Stomach (tissue), 19 donors: ENCODE results near the gene CDRT4. TPM values are rescaled to one million over a fixed set of nuclear protein-coding genes. Genes with fewer than 3 reads are reported as not detected.
A peak's percentile ranks its signal among the peaks of the same experiment; 100 is the strongest.

ENCODE experiments used
- DNase-seq, 2 donors: peaks; one replicate each; pipeline versions ENCODE4 v3.0.0 to v3.0.0-alpha.2; 2013 to 2019
- H3K27ac ChIP-seq, 5 donors: fragments of 200-600 bp in 4 of 5; sonication (generic) in 4 of 5; one replicate each; pipeline ENCODE4 v1.5.1; 2013 to 2019; ENCODE audit warnings: mild to moderate bottlenecking in 1 of 5, moderate library complexity in 1 of 5
- H3K27me3 ChIP-seq, 3 donors: fragments of 200-600 bp; sonication (generic); one replicate each; pipeline ENCODE4 v1.5.1; 2017 to 2019; ENCODE audit warnings: mixed run types in 1 of 3
- H3K36me3 ChIP-seq, 4 donors: fragments of 200-600 bp; sonication (generic); 1 replicate in 3 of 4; 2 replicates in 1 of 4; pipeline ENCODE4 v1.5.1; 2016 to 2019
- H3K4me1 ChIP-seq, 4 donors: fragments of 200-600 bp; sonication (generic); one replicate each; pipeline ENCODE4 v1.5.1; 2016 to 2019
- H3K4me3 ChIP-seq, 4 donors: fragments of 200-600 bp; sonication (generic) in 3 of 4; one replicate each; pipeline ENCODE4 v1.5.1; 2016 to 2019; ENCODE audit warnings: mild to moderate bottlenecking in 1 of 4
- H3K9me3 ChIP-seq, 4 donors: fragments of 200-600 bp; sonication (generic); one replicate each; pipeline ENCODE4 v1.5.1; 2016 to 2019
- EP300 ChIP-seq: sonication (generic); formaldehyde crosslinking; IDR thresholded peaks from one replicate; pipeline ENCODE4 v1.6.1; 2017; ENCODE audit warnings: antibody characterized with exemption
- POLR2A ChIP-seq, 4 donors: fragments of 450-650 bp; IDR thresholded peaks; one replicate each; pipeline ENCODE4 v1.6.1; 2016; ENCODE audit warnings: antibody characterized with exemption in 4 of 4, control low read depth in 2 of 4, mild to moderate bottlenecking in 1 of 4, moderate library complexity in 1 of 4
- POLR2AphosphoS5 ChIP-seq, 3 donors: sonication (generic); formaldehyde crosslinking; IDR thresholded peaks; one replicate each; pipeline ENCODE4 v1.6.1; 2016; ENCODE audit warnings: antibody characterized with exemption in 3 of 3
- WGBS, 5 donors: extraction: QIAGEN DNeasy Blood & Tissue Kit in 3 of 5; methylation state at CpG; one replicate each; pipeline versions ENCODE4 v1.1.5 to v1.1.7; 2013 to 2018; 5-methylcytosine and 5-hydroxymethylcytosine counted together
- intact Hi-C: fragments of 100-400 bp; cut with DNase I; formaldehyde crosslinking; loops from one replicate; pipeline ENCODE4 v1.15.1; 2023; ENCODE audit warnings: low total_unique reads
- long read RNA-seq, 10 donors: transcript quantifications; one replicate each; lab custom pipeline, GENCODE V29; 2026
- polyA plus RNA-seq, 3 donors: library from polyadenylated mRNA; stranded (reverse); fragments of 200-250 nt; gene quantifications; one replicate each; pipeline ENCODE4 v1.2.3, GENCODE V29; 2013
- total RNA-seq, 5 donors: library from RNA; depleted of rRNA; stranded (reverse); fragments of >200 nt; gene quantifications; one replicate each; pipeline versions ENCODE4 v1.1.0 to v1.2.3, GENCODE V29; 2014 to 2016
- TF ChIP-seq, protein P1 (sequence below), 7 experiments: fragments of 450-650 bp in 4 of 7; fragments of 200-600 bp in 3 of 7; sonication (generic) in 3 of 7; IDR thresholded peaks; one replicate each; pipeline ENCODE4 v1.5.1; 2016 to 2019; ENCODE audit warnings: antibody characterized with exemption in 7 of 7, control low read depth in 2 of 7, mild to moderate bottlenecking in 1 of 7
- donor health status: healthy with polysubstance abuse.
- donor health status: Bipolar disorder and iron deficiency.
- donor health status: healthy.

CDRT4 gene
- 10 to 100 TPM in 1 of 5 donors, 1 to 10 TPM in 2, not detected in 2; 4.5 to 12.5 (median 4.9) TPM for total RNA-seq
- polyA plus RNA-seq = 10 to 100 TPM in 1 of 3 donors, 1 to 10 TPM in 2; 1.5 to 12.8 (median 2.4) TPM
- long read RNA-seq, donor 1 = 0 reads
- long read RNA-seq, donor 2, partial matches to known transcripts = 0 of 2 reads
- long read RNA-seq, donor 2, other reads (novel, unspliced or antisense) = 0 of 2 reads
- long read RNA-seq, donor 3, partial matches to known transcripts = 0 of 1 reads
- long read RNA-seq, donor 3, other reads (novel, unspliced or antisense) = 0 of 1 reads
- long read RNA-seq, donor 4 = 0 reads
- long read RNA-seq, donor 5 = 0 reads
- long read RNA-seq, donor 6, partial matches to known transcripts = 0 of 4 reads
- long read RNA-seq, donor 6, other reads (novel, unspliced or antisense) = 0 of 4 reads
- long read RNA-seq, donor 7 = 0 reads
- long read RNA-seq, donor 8, partial matches to known transcripts = 0 of 1 reads
- long read RNA-seq, donor 8, other reads (novel, unspliced or antisense) = 0 of 1 reads
- long read RNA-seq, donor 9 = 0 reads
- long read RNA-seq, donor 10, partial matches to known transcripts = 0 of 1 reads
- long read RNA-seq, donor 10, other reads (novel, unspliced or antisense) = 0 of 1 reads

DNA sequence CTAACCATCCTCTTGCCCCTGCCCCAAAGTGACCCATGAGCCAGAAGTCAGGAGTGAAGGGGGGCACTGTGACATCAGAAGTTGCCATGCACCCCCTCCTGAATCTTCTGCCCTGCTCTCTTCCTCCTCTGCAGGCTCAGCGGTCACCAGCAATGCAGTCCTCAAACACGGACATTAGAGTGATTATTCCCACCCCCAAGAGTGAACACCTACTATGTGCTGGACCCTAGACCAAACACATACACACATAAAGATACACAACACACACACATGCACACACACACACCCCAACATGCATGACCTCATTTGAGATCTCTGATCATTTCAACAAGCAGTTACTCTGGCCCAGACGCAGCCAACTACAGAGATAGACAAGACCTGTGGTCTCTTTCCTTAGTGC lies at the start of gene CDRT4:
Gene CDRT4 (minus strand): TSS at position 30 of the 400 bp plus-strand sequence. CDS start 27,383 bp downstream, outside the sequence.
- Histone ChIP-seq H3K4me3 (no peak within 1 kb of the TSS), H3K27ac (no peak within 1 kb of the TSS), H3K36me3 (no peaks in the 10 kb centered on the region), H3K9me3 (no peaks in the 10 kb centered on the region), H3K4me1 (peaks cover 16 to 22% (median 19%) of the 10 kb centered on the region in 4 donors), H3K27me3 (no peaks in the 10 kb centered on the region)
- intact Hi-C loops = no loop called here
- DNase-seq = no peak
- no peak for TF ChIP-seq EP300
- WGBS, 5 donors = 58 to 98% (median 94%) methylated on average over 3 of the region's 3 CpGs

DNA sequence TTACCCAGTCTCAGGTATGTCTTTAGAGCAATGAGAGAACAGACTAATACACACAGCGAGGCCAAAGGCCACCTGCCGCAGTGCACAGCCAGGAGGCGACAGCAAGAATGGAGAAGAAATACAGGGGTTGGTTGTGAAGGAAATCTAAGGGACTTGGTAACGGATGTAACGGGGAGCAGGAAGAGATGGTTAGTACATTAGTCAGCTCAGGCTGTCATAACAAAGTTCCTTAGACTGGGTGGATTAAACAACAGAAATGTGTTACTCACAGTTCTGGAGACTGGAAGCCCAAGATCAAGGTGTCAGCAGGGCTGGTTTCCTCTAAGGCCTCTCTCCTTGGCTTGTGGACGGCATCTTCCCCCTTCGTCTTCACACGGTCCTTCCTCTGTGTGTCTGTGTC lies 48.7 kb upstream of the CDRT4 start:
- TF ChIP-seq, protein P1, sequence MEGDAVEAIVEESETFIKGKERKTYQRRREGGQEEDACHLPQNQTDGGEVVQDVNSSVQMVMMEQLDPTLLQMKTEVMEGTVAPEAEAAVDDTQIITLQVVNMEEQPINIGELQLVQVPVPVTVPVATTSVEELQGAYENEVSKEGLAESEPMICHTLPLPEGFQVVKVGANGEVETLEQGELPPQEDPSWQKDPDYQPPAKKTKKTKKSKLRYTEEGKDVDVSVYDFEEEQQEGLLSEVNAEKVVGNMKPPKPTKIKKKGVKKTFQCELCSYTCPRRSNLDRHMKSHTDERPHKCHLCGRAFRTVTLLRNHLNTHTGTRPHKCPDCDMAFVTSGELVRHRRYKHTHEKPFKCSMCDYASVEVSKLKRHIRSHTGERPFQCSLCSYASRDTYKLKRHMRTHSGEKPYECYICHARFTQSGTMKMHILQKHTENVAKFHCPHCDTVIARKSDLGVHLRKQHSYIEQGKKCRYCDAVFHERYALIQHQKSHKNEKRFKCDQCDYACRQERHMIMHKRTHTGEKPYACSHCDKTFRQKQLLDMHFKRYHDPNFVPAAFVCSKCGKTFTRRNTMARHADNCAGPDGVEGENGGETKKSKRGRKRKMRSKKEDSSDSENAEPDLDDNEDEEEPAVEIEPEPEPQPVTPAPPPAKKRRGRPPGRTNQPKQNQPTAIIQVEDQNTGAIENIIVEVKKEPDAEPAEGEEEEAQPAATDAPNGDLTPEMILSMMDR (IDR thresholded peaks at IDR 0.05) = no peak
- TF ChIP-seq EP300 (no peak), POLR2AphosphoS5 (IDR thresholded peaks at IDR 0.05) (no peak), POLR2A (IDR thresholded peaks at IDR 0.05) (no peak)
- WGBS, 5 donors = 92 to 96% (median 95%) methylated on average over 8 of the region's 8 CpGs
- H3K27me3 ChIP-seq = no peaks in the 10 kb centered on the region
- DNase-seq = no peak
- H3K27ac ChIP-seq = no peak overlapping the region
- peaks cover 4 to 30% (median 24%) of the 10 kb centered on the region in 4 donors for H3K36me3 ChIP-seq
- no peak overlapping the region for H3K4me3 ChIP-seq
- no peaks in the 10 kb centered on the region for H3K9me3 ChIP-seq
- H3K4me1 ChIP-seq = peaks cover 0 to 27% (median 15%) of the 10 kb centered on the region in 4 donors
- intact Hi-C loops = no loop called here

DNA sequence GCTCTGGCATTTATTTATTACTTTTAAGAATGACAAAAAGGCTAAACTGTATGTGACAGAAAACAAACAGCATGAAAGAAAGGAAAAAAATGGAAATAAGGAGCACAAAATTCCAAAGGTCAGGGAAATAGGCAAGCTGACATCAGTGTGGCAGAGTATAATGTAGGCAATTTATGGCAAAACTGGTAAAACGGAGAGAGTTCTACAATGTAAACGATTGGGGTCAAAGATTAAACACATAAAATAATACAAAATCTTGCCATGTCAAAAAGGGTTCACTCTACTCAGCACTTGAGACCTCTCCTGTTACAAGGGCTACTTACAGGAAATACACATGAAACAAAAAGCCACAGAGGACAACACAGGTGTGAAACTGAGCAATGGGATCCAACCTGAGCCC lies 47.0 kb upstream of the CDRT4 start:
- 23 to 42% (median 30%) methylated on average over 2 of the region's 2 CpGs for WGBS, 5 donors

DNA sequence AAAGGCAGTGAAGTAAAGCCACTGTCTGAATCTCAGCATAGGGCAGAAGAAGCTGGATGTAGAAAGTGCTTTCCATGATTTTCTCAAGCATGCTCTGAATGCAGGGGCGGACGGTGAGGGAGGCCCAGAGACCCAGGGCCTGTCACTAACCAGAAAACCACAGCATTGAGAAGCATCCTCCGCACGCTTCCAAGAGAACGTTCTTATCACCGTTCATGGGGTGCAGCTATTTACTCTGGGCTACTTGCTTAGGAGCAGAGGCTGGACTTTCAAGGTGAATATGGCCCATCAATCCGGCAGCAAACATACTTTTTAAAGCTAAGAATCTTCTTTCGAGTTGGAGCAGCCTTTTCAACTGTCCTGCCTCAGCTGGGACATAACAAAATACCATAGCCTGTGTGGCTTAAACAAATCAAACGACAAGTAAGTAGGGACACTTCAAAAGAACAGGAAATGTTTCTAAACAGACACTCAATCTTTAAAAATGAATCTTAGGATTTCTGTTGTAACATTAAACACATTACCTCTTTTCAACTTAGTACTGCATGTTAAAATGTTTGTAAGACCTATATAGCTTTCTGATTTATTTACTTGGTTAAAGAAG lies 46.5 kb upstream of the CDRT4 start:
- Histone ChIP-seq H3K36me3 (peaks cover 4 to 29% (median 24%) of the 10 kb centered on the region in 4 donors), H3K27ac (peak overlapping the region in 4 of 5 donors; percentile 30 to 70 (median 54)), H3K27me3 (no peaks in the 10 kb centered on the region), H3K4me1 (peaks cover 0 to 27% (median 22%) of the 10 kb centered on the region in 4 donors), H3K9me3 (no peaks in the 10 kb centered on the region), H3K4me3 (no peak overlapping the region)
- DNase-seq = no peak
- intact Hi-C loops = no loop called here
- no peak for TF ChIP-seq POLR2A (IDR thresholded peaks at IDR 0.05)
- TF ChIP-seq EP300 = no peak
- TF ChIP-seq POLR2AphosphoS5 (IDR thresholded peaks at IDR 0.05) = no peak
- TF ChIP-seq, protein P1 (IDR thresholded peaks at IDR 0.05) = no peak
- 33 to 60% (median 48%) methylated on average over 9 of the region's 9 CpGs for WGBS, 5 donors

More for the DNA sequence above, 47.0 kb upstream of the CDRT4 start:
- H3K36me3 ChIP-seq = peaks cover 4 to 30% (median 24%) of the 10 kb centered on the region in 4 donors
- peak overlapping the region in 1 of 5 donors; percentile 3 for H3K27ac ChIP-seq
- H3K27me3 ChIP-seq = no peaks in the 10 kb centered on the region
- peaks cover 0 to 27% (median 22%) of the 10 kb centered on the region in 4 donors for H3K4me1 ChIP-seq
- DNase-seq = no peak
- H3K9me3 ChIP-seq = no peaks in the 10 kb centered on the region
- intact Hi-C loops = no loop called here
- TF ChIP-seq, protein P1 (IDR thresholded peaks at IDR 0.05) = no peak
- no peak overlapping the region for H3K4me3 ChIP-seq
